Tibial artery (tissue), 4 donors: ENCODE measurements around the gene ZDHHC11.

ENCODE experiments used
- DNase-seq, 2 donors: peaks; one replicate each; pipeline ENCODE4 v3.0.0-alpha.2; 2019
- H3K27ac ChIP-seq, 2 donors: fragments of 200-600 bp; sonication (generic) in 1 of 2; 1 replicate in 1 of 2; 2 replicates in 1 of 2; pipeline ENCODE4 v1.5.1; 2018 to 2019; ENCODE audit warnings: mild to moderate bottlenecking in 1 of 2
- H3K27me3 ChIP-seq, 2 donors: fragments of 200-600 bp; sonication (generic) in 1 of 2; one replicate each; pipeline versions ENCODE4 v1.5.1 to v1.6.0; 2016 to 2019
- H3K36me3 ChIP-seq, 3 donors: fragments of 200-600 bp; sonication (generic) in 2 of 3; one replicate each; pipeline ENCODE4 v1.5.1; 2016 to 2019; ENCODE audit warnings: mild to moderate bottlenecking in 2 of 3
- H3K4me1 ChIP-seq, 4 donors: fragments of 200-600 bp; sonication (generic) in 2 of 4; 1 replicate in 3 of 4; 2 replicates in 1 of 4; pipeline ENCODE4 v1.5.1; 2016 to 2019
- H3K4me3 ChIP-seq, 2 donors: fragments of 200-600 bp; sonication (generic) in 1 of 2; 1 replicate in 1 of 2; 2 replicates in 1 of 2; pipeline ENCODE4 v1.5.1; 2018 to 2019; ENCODE audit warnings: mild to moderate bottlenecking in 2 of 2
- H3K9me3 ChIP-seq, 3 donors: fragments of 200-600 bp; sonication (generic) in 1 of 3; one replicate each; pipeline ENCODE4 v1.5.1; 2016 to 2019
- intact Hi-C: fragments of 100-400 bp; cut with DNase I; formaldehyde crosslinking; loops from one replicate; pipeline ENCODE4 v1.15.0; 2023; ENCODE audit warnings: low total_unique reads
- TF ChIP-seq, protein P1 (sequence below), 2 experiments: fragments of 200-600 bp in 1 of 2; fragments of 450-650 bp in 1 of 2; IDR thresholded peaks; one replicate each; pipeline ENCODE4 v1.5.1; 2017 to 2019; ENCODE audit warnings: antibody characterized with exemption in 2 of 2, mild to moderate bottlenecking in 1 of 2, moderate library complexity in 1 of 2

The ZDHHC11 gene

DNA sequence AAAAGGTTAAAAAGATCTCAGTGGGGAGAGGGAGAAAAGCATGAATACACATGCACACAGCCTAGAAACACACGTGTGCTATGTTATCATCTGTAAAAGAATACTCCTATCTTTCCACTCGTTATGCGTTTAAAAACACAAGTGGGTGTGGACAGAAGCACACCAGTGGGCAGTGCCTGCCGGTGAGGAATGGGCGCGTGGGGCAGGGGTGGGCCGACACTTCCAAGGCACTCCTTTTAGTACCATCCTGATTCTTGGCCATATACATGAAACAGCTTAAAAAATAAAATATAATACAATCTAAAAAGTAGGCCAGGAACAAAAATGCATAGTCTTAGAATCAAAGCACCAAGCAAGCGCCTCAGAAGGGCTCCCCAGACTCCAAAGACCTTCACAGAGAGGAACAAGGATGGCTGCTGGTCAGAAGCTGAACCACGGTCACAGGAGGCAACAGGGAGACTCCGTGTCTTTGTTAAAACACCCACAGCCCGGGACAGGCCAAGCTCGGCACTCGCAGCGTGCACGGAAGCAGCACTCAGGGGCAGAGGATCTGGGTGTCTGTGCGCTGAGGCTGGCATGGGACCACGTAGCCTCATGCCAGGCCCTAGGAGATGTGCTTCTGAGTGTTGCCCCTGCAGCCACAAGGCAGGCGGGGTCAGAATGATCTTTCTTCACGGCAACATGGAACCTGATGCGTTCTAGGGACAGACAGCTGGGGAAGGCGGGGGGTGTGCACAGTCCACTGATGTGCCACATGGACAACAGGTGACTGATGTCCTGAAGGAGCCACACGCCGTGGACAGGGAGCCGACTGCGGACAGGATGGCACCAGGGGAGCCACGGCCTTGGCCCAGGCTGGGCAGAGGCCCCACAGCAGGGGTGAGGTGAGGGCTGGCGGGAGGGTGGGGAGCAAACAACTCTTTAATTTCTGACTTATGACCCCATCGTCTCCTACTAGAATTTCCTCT, 25.9 kb upstream of the ZDHHC11 start:
- Histone ChIP-seq H3K27me3 (no peaks in the 10 kb centered on the region), H3K36me3 (peaks cover 55 to 82% (median 71%) of the 10 kb centered on the region in 3 donors), H3K4me3 (no peak overlapping the region), H3K4me1 (no peaks in the 10 kb centered on the region), H3K9me3 (no peaks in the 10 kb centered on the region), H3K27ac (no peak overlapping the region)
- intact Hi-C loops, result no loop called here
- no peak for DNase-seq
- TF ChIP-seq, protein P1, sequence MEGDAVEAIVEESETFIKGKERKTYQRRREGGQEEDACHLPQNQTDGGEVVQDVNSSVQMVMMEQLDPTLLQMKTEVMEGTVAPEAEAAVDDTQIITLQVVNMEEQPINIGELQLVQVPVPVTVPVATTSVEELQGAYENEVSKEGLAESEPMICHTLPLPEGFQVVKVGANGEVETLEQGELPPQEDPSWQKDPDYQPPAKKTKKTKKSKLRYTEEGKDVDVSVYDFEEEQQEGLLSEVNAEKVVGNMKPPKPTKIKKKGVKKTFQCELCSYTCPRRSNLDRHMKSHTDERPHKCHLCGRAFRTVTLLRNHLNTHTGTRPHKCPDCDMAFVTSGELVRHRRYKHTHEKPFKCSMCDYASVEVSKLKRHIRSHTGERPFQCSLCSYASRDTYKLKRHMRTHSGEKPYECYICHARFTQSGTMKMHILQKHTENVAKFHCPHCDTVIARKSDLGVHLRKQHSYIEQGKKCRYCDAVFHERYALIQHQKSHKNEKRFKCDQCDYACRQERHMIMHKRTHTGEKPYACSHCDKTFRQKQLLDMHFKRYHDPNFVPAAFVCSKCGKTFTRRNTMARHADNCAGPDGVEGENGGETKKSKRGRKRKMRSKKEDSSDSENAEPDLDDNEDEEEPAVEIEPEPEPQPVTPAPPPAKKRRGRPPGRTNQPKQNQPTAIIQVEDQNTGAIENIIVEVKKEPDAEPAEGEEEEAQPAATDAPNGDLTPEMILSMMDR (IDR thresholded peaks at IDR 0.05), result no peak

DNA sequence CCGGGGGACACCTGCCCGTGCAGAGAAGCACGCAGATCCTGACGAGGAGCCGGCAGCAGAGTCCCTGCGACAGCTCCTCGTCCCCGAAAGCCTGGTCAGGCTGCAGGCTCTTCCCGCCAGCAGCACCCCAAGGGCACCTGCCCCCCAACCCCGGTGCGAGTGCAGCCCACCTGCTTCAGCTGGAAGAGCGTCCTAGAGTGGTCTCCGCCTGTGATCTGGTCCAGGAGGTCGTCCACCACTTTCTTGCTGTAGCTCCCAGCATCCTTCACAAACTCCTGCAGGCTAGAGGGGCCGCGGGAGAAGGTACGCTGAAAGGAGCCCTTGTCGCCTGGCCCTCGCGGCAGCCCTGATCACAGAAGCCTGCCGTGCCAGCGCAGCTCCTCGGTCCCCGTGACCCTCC, 25.1 kb upstream of the ZDHHC11 start:
- DNase-seq, result no peak
- H3K9me3 ChIP-seq, result no peaks in the 10 kb centered on the region
- no peaks in the 10 kb centered on the region for H3K27me3 ChIP-seq
- intact Hi-C loops, result no loop called here
- TF ChIP-seq, protein P1 (IDR thresholded peaks at IDR 0.05), result no peak
- no peak overlapping the region for H3K27ac ChIP-seq
- no peak overlapping the region for H3K4me3 ChIP-seq
- peaks cover 55 to 82% (median 71%) of the 10 kb centered on the region in 3 donors for H3K36me3 ChIP-seq
- H3K4me1 ChIP-seq, result no peaks in the 10 kb centered on the region

DNA sequence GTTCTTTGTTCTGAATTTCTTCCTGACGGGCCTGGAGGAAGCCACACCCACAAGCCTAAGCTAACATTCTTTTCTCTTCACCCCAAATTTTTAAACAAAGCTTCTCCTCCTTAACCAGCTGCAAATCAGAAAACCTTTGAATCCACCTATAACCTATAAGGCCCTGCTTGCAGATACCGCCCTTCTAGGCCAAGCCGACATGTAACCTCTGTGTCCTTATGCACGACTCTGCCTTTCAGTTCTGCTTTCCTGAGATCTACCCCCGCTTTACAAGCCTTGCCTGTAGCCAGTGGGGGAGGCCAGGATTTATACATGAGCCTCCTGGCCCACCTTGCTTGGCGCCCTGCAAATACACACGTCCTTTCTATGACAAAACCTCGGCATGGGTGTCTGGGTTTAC, 22.5 kb upstream of the ZDHHC11 start:
- H3K4me1 ChIP-seq, result no peaks in the 10 kb centered on the region
- intact Hi-C loops, result no loop called here
- no peak overlapping the region for H3K4me3 ChIP-seq
- no peak for DNase-seq
- no peaks in the 10 kb centered on the region for H3K9me3 ChIP-seq
- no peak overlapping the region for H3K27ac ChIP-seq
- peaks cover 77 to 100% (median 93%) of the 10 kb centered on the region in 3 donors for H3K36me3 ChIP-seq
- TF ChIP-seq, protein P1 (IDR thresholded peaks at IDR 0.05), result no peak
- H3K27me3 ChIP-seq, result no peaks in the 10 kb centered on the region

DNA sequence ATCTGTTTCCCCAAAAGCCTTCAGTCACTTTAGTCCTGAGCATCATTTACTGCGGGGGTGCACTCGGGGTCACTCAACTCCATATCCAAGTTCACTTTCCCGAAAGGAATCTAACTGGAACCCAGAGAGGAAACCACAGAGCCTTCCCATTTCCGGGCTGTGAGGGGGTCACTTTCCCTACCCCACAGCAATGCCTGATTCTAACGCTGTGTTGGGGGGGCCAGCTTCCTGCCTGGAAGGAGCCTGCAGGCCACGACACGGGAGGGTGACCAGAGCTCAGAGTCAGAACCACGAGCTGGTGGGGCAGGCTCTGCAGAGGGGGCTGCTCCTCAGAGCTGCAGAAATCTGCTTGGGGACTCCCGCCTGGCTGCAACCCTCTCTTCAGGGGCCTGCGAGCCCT, 21.5 kb upstream of the ZDHHC11 start:
- Histone ChIP-seq H3K27me3 (no peaks in the 10 kb centered on the region), H3K9me3 (no peaks in the 10 kb centered on the region), H3K4me1 (no peaks in the 10 kb centered on the region), H3K27ac (no peak overlapping the region), H3K4me3 (no peak overlapping the region), H3K36me3 (peaks cover 82 to 100% (median 93%) of the 10 kb centered on the region in 3 donors)
- intact Hi-C loops, result no loop called here
- no peak for DNase-seq
- TF ChIP-seq, protein P1 (IDR thresholded peaks at IDR 0.05), result no peak

DNA sequence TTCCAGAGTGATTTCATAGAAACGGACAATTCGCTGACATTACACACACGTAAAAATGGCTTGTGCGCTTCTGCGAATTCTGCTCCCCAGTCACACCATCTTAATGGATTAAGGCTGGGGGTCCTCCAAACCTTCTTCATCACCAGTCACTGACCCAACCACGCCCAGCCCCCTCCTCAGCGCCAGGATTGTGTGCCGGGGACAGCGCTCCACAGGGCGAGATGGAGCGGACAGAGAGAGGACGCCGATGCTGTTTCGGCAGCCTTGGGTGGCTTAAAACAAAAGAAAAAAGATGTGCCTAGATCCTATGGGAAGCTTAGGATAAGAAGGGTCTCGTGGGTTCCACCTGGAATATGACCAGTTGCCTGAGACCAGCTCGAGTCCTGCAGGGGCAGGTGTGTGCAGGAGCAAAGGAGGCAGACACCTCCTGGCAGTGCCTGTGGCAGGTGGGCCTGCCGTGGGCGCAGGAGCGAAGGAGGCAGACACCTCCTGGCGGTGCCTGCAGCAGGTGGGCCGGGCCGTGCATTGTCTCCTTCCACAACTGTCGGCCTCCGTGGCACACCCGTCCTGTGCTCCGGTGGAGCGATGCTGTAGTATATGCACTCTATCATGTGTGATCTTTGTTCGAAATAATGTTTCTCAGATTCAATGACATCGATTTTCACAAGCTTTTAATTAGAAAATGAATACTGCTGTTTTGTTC, 21.0 kb upstream of the ZDHHC11 start:
- no peak for DNase-seq
- Histone ChIP-seq H3K27me3 (no peaks in the 10 kb centered on the region), H3K4me3 (no peak overlapping the region), H3K9me3 (no peaks in the 10 kb centered on the region), H3K27ac (no peak overlapping the region), H3K36me3 (peaks cover 88 to 100% (median 93%) of the 10 kb centered on the region in 3 donors), H3K4me1 (no peaks in the 10 kb centered on the region)
- TF ChIP-seq, protein P1 (IDR thresholded peaks at IDR 0.05), result no peak
- intact Hi-C loops, result no loop called here
